GM12875 (cell line): Measurements from ENCODE around the gene GPC5.

Experiments used
- H3K4me3 ChIP-seq: one replicate; pipeline ENCODE4 v1.5.1; 2011; ENCODE audit warnings: low read depth, low read length, control low read depth
- TF ChIP-seq, protein P1 (sequence below): IDR thresholded peaks from 2 replicates; pipeline ENCODE4 v1.5.1; 2011; ENCODE audit warnings: low read depth, mild to moderate bottlenecking, control low read depth, inconsistent platforms, low read length, moderate library complexity, borderline replicate concordance; ENCODE audit not compliant: insufficient read depth

The GPC5 gene

DNA sequence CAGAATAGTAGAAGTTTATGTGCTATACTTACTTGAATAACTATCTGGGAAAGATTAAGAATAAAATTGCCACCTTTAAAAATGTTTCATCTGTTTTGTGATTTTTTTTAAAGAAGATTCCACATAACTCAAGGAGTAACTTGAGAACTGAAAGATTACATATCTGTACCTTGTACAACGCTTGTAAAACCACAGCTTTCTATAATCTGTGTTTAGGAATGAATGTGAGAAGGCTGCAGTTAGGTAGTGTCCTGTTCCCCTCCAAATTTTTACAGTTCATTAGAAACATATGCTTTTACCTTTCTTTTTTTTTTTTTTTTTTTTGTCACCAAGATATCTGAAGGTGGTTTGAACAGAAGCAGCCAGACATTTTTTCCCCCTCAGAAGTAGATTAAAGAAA lies 1515.4 kb downstream of the GPC5 start:
- no peak overlapping the region for H3K4me3 ChIP-seq
- TF ChIP-seq, protein P1, sequence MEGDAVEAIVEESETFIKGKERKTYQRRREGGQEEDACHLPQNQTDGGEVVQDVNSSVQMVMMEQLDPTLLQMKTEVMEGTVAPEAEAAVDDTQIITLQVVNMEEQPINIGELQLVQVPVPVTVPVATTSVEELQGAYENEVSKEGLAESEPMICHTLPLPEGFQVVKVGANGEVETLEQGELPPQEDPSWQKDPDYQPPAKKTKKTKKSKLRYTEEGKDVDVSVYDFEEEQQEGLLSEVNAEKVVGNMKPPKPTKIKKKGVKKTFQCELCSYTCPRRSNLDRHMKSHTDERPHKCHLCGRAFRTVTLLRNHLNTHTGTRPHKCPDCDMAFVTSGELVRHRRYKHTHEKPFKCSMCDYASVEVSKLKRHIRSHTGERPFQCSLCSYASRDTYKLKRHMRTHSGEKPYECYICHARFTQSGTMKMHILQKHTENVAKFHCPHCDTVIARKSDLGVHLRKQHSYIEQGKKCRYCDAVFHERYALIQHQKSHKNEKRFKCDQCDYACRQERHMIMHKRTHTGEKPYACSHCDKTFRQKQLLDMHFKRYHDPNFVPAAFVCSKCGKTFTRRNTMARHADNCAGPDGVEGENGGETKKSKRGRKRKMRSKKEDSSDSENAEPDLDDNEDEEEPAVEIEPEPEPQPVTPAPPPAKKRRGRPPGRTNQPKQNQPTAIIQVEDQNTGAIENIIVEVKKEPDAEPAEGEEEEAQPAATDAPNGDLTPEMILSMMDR, result no peak
